Camera-type eye (tissue), 1 donor: ENCODE results near the gene MARCKS. TPM values are rescaled to one million over a fixed set of nuclear protein-coding genes. Genes with fewer than 3 reads are reported as not detected.

Experiments
- total RNA-seq: library from RNA; depleted of rRNA; stranded (reverse); fragments of >200 nt; gene quantifications from one replicate; pipeline ENCODE4 v1.2.3, GENCODE V29; 2014

Gene MARCKS, protein sequence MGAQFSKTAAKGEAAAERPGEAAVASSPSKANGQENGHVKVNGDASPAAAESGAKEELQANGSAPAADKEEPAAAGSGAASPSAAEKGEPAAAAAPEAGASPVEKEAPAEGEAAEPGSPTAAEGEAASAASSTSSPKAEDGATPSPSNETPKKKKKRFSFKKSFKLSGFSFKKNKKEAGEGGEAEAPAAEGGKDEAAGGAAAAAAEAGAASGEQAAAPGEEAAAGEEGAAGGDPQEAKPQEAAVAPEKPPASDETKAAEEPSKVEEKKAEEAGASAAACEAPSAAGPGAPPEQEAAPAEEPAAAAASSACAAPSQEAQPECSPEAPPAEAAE
- 248 TPM for total RNA-seq

GRCh38 chr6:113856625-113857555, at the start of gene MARCKS:
Gene MARCKS, plus strand, starts transcription at chr6:113857345. Its CDS starts 401 bp downstream, at chr6:113857746.

Other genes starting within 250 kb of the MARCKS start
- gene HDAC2, start 113.8 kb downstream of the MARCKS start, total RNA-seq = 172 TPM